ENCODE data around the gene MAPKAPK3.

The MAPKAPK3 gene

GRCh38 chr3:50587806-50588758, 28.9 kb upstream of the MAPKAPK3 start:
- no peak for DNase-seq (ENCODE audit: low spot score)

- DNase-seq (ENCODE audit: low spot score): no peak
Observed at GRCh38 chr3:50588759-50589433, 28.1 kb upstream of the MAPKAPK3 start.

- DNase-seq (ENCODE audit: low spot score): no peak
Observed at GRCh38 chr3:50591196-50591741, 25.7 kb upstream of the MAPKAPK3 start.

- DNase-seq (ENCODE audit: low spot score): no peak
Observed at GRCh38 chr3:50592568-50592967, 24.4 kb upstream of the MAPKAPK3 start.

- no peak for DNase-seq (ENCODE audit: low spot score)
Observed at GRCh38 chr3:50594253-50594785, 22.6 kb upstream of the MAPKAPK3 start.

GRCh38 chr3:50599115-50599715, 17.7 kb upstream of the MAPKAPK3 start:
- DNase-seq (ENCODE audit: low spot score): no peak

GRCh38 chr3:50599716-50600118, 17.2 kb upstream of the MAPKAPK3 start:
- DNase-seq (ENCODE audit: low spot score): no peak

- no peak for DNase-seq (ENCODE audit: low spot score)
Observed at GRCh38 chr3:50600141-50600753, 16.7 kb upstream of the MAPKAPK3 start.

GRCh38 chr3:50600841-50601591, 15.9 kb upstream of the MAPKAPK3 start:
- peak; percentile 87 for DNase-seq (ENCODE audit: low spot score)

GRCh38 chr3:50602595-50603191, 14.3 kb upstream of the MAPKAPK3 start:
- DNase-seq (ENCODE audit: low spot score): no peak

- no peak for DNase-seq (ENCODE audit: low spot score)
Observed at GRCh38 chr3:50603261-50604109, 13.5 kb upstream of the MAPKAPK3 start.

GRCh38 chr3:50604110-50604621, 12.8 kb upstream of the MAPKAPK3 start:
- no peak for DNase-seq (ENCODE audit: low spot score)

- DNase-seq (ENCODE audit: low spot score): no peak
Observed at GRCh38 chr3:50604628-50605588, 12.0 kb upstream of the MAPKAPK3 start.

- DNase-seq (ENCODE audit: low spot score): no peak
Observed at GRCh38 chr3:50605901-50606326, 11.0 kb upstream of the MAPKAPK3 start.

GRCh38 chr3:50606596-50606995, 10.4 kb upstream of the MAPKAPK3 start:
- no peak for DNase-seq (ENCODE audit: low spot score)

GRCh38 chr3:50607271-50608091, 9.5 kb upstream of the MAPKAPK3 start:
- DNase-seq (ENCODE audit: low spot score): no peak

- no peak for DNase-seq (ENCODE audit: low spot score)
Observed at GRCh38 chr3:50608278-50608677, 8.7 kb upstream of the MAPKAPK3 start.
